ENCODE results near the gene DLEC1.

DNA sequence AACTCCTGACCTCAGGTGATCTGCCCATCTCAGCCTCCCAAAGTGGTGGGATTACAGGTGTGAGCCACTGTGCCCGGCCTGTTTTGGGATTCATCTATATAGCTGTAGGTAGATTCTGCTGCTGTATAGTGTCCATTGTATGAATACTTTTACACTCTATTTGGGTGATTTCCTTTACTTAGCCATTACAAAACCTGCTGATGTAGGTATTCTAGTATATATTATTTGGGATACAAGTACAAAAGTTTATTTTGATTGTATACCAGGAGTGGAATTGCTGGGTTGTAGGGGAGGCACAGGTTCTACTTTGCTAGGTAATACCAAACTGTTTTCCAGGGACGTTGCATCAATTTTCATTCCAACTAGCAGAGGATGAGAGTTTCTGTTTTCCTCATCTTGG lies 116.8 kb downstream of the DLEC1 start:
- TF ChIP-seq, protein P1, sequence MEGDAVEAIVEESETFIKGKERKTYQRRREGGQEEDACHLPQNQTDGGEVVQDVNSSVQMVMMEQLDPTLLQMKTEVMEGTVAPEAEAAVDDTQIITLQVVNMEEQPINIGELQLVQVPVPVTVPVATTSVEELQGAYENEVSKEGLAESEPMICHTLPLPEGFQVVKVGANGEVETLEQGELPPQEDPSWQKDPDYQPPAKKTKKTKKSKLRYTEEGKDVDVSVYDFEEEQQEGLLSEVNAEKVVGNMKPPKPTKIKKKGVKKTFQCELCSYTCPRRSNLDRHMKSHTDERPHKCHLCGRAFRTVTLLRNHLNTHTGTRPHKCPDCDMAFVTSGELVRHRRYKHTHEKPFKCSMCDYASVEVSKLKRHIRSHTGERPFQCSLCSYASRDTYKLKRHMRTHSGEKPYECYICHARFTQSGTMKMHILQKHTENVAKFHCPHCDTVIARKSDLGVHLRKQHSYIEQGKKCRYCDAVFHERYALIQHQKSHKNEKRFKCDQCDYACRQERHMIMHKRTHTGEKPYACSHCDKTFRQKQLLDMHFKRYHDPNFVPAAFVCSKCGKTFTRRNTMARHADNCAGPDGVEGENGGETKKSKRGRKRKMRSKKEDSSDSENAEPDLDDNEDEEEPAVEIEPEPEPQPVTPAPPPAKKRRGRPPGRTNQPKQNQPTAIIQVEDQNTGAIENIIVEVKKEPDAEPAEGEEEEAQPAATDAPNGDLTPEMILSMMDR (IDR thresholded peaks at IDR 0.05; ENCODE audit: insufficient read depth, low read depth, low read length) = no peak
- TF ChIP-seq EZH2 (IDR thresholded peaks at IDR 0.05; ENCODE audit: insufficient read depth, low read length) = no peak
